UCSD-AML1 (cell line): ENCODE data around the gene PIK3CA.
"Not testable (repeated sequence)": the region's sequence is repeated elsewhere in the genome, so short reads cannot be mapped to it uniquely, and the experiment has no call there.

Experiments
- DNase-seq: peaks from one replicate; lab custom pipeline; 2025; ENCODE audit not compliant: unreplicated experiment; lab: John Stamatoyannopoulos, UW

The PIK3CA gene

GRCh38 chr3:179260949-179261765 lies 113.0 kb downstream of the PIK3CA start:
- DNase-seq, result no peak

- DNase-seq, result no peak
These were observed 115.0 kb downstream of the PIK3CA start for GRCh38 chr3:179263134-179263533.

- DNase-seq, result no peak
These were observed 116.3 kb downstream of the PIK3CA start for GRCh38 chr3:179264449-179264848.

- DNase-seq, result no peak
These were observed 116.9 kb downstream of the PIK3CA start for GRCh38 chr3:179265092-179265491.

GRCh38 chr3:179265875-179266274 lies 117.7 kb downstream of the PIK3CA start:
- no peak for DNase-seq

GRCh38 chr3:179266701-179267211 lies 118.6 kb downstream of the PIK3CA start:
- no peak for DNase-seq

GRCh38 chr3:179268400-179269051 lies 120.4 kb downstream of the PIK3CA start:
- peak; percentile 12 for DNase-seq

- no peak for DNase-seq
These were observed 121.1 kb downstream of the PIK3CA start for GRCh38 chr3:179269152-179269707.

GRCh38 chr3:179272385-179272784 lies 124.2 kb downstream of the PIK3CA start:
- peak; percentile 25 for DNase-seq

GRCh38 chr3:179274434-179274833 lies 126.3 kb downstream of the PIK3CA start:
- not testable (repeated sequence) for DNase-seq

- DNase-seq, result no peak
These were observed 127.8 kb downstream of the PIK3CA start for GRCh38 chr3:179276001-179276400.

- DNase-seq, result no peak
These were observed 128.6 kb downstream of the PIK3CA start for GRCh38 chr3:179276743-179277142.

GRCh38 chr3:179278151-179278550 lies 130.0 kb downstream of the PIK3CA start:
- no peak for DNase-seq

- no peak for DNase-seq
These were observed 131.0 kb downstream of the PIK3CA start for GRCh38 chr3:179278932-179279693.

- no peak for DNase-seq
These were observed 131.7 kb downstream of the PIK3CA start for GRCh38 chr3:179279837-179280236.

- DNase-seq, result no peak
These were observed 133.7 kb downstream of the PIK3CA start for GRCh38 chr3:179281825-179282224.

GRCh38 chr3:179286331-179286730 lies 138.2 kb downstream of the PIK3CA start:
- no peak for DNase-seq

- no peak for DNase-seq
These were observed 140.7 kb downstream of the PIK3CA start for GRCh38 chr3:179288845-179289244.

- DNase-seq, result no peak
These were observed 141.1 kb downstream of the PIK3CA start for GRCh38 chr3:179289295-179289694.
